SK-N-SH (cell line): ENCODE data around the gene CA6. TPM values are rescaled to one million over a fixed set of nuclear protein-coding genes. Genes with fewer than 3 reads are reported as not detected.

ENCODE experiments used
- CTCF ChIA-PET: fragments of 300-600, 350-600 bp; formaldehyde crosslinking; extraction: SDS; loops from one replicate; lab custom pipeline; 2021; lab: Yijun Ruan, JAX
- POLR2A ChIA-PET: fragments of 350-600 bp; sonication (Branson Sonifier 250); formaldehyde crosslinking; extraction: SDS; loops from one replicate; lab custom pipeline; 2020; ENCODE audit warnings: antibody characterized with exemption, inconsistent platforms; lab: Yijun Ruan, JAX
- DNase-seq: peaks from one replicate; pipeline ENCODE4 v3.0.0; 2012
- H2AFZ ChIP-seq: fragments of 200-600 bp; sonication (generic); 2 replicates; pipeline ENCODE4 v1.8.1; 2016; ENCODE audit warnings: antibody characterized with exemption, mild to moderate bottlenecking, low read depth
- H3F3A ChIP-seq: fragments of 200-600 bp; sonication (generic); replicated peaks from 2 replicates; pipeline ENCODE3; 2016; ENCODE audit warnings: antibody characterized with exemption, mild to moderate bottlenecking; ENCODE audit not compliant: insufficient read depth
- H3K27ac ChIP-seq, 2 experiments: fragments of 200-500 bp in 1 of 2; fragments of 200-600 bp in 1 of 2; sonication (Bioruptor generic) in 1 of 2; sonication (generic), shearing (Covaris generic) in 1 of 2; 2 replicates each; pipeline versions ENCODE4 v1.5.1 to v1.6.1; 2014 to 2016; ENCODE audit warnings: low read depth in 2 of 2, inconsistent platforms in 1 of 2, low read length in 1 of 2, mild to moderate bottlenecking in 1 of 2, mixed read lengths in 1 of 2
- H3K27me3 ChIP-seq: fragments of 200-600 bp; sonication (generic), shearing (Covaris generic); 2 replicates; pipeline ENCODE4 v1.6.1; 2016; ENCODE audit warnings: mixed run types; ENCODE audit not compliant: insufficient read depth
- H3K36me3 ChIP-seq, 2 experiments: fragments of 200-500 bp in 1 of 2; fragments of 200-600 bp in 1 of 2; sonication (Bioruptor generic) in 1 of 2; sonication (generic) in 1 of 2; replicated peaks in 1 of 2; 2 replicates each; pipeline versions ENCODE3 to v1.5.1; 2014 to 2016; ENCODE audit warnings: low read length in 1 of 2, mild to moderate bottlenecking in 1 of 2; ENCODE audit not compliant: insufficient read depth in 2 of 2, control insufficient read depth in 1 of 2
- H3K4me1 ChIP-seq, 2 experiments: fragments of 200-500 bp in 1 of 2; fragments of 200-600 bp in 1 of 2; sonication (Bioruptor generic) in 1 of 2; sonication (generic), shearing (Covaris generic) in 1 of 2; 2 replicates each; pipeline versions ENCODE4 v1.5.1 to v1.6.1; 2014 to 2016; ENCODE audit warnings: low read depth in 1 of 2, low read length in 1 of 2, mixed run types in 1 of 2; ENCODE audit not compliant: insufficient read depth in 2 of 2, control insufficient read depth in 1 of 2
- H3K4me2 ChIP-seq: fragments of 200-600 bp; sonication (generic), shearing (Covaris generic); 2 replicates; pipeline ENCODE4 v1.6.1; 2017; ENCODE audit warnings: mixed run types
- H3K4me3 ChIP-seq, 2 experiments: fragments of 200-500 bp in 1 of 2; fragments of 200-600 bp in 1 of 2; sonication (Bioruptor generic) in 1 of 2; sonication (generic), shearing (Covaris generic) in 1 of 2; 2 replicates each; pipeline versions ENCODE4 v1.5.1 to v1.8.1; 2014 to 2016; ENCODE audit warnings: low read depth in 2 of 2, inconsistent platforms in 1 of 2, low read length in 1 of 2, mild to moderate bottlenecking in 1 of 2, mixed read lengths in 1 of 2, moderate library complexity in 1 of 2
- H3K79me2 ChIP-seq: fragments of 200-600 bp; sonication (generic); 2 replicates; pipeline ENCODE4 v1.8.1; 2017; ENCODE audit warnings: mild to moderate bottlenecking; ENCODE audit not compliant: insufficient read depth
- H3K9ac ChIP-seq: fragments of 200-600 bp; sonication (generic); 2 replicates; pipeline ENCODE4 v1.6.1; 2017; ENCODE audit warnings: mixed run types
- H3K9me2 ChIP-seq: fragments of 200-600 bp; sonication (generic); 2 replicates; pipeline ENCODE4 v1.6.1; 2017; ENCODE audit warnings: mixed run types
- H3K9me3 ChIP-seq: fragments of 200-600 bp; sonication (generic); 2 replicates; pipeline ENCODE4 v1.6.1; 2017; ENCODE audit warnings: mixed run types, mild to moderate bottlenecking, moderate library complexity
- H4K20me1 ChIP-seq: fragments of 200-600 bp; sonication (generic); 2 replicates; pipeline ENCODE4 v1.6.1; 2017; ENCODE audit warnings: mild to moderate bottlenecking, mixed run types; ENCODE audit not compliant: insufficient read depth
- EZH2phosphoT487 ChIP-seq: fragments of 200-600 bp; sonication (generic); IDR thresholded peaks from 2 replicates; pipeline ENCODE4 v1.6.1; 2017; ENCODE audit warnings: low read depth, mixed run types, mild to moderate bottlenecking, antibody characterized with exemption, moderate library complexity, borderline replicate concordance
- GATA2 ChIP-seq: sonication (generic); formaldehyde crosslinking; IDR thresholded peaks from 2 replicates; pipeline ENCODE4 v1.5.0; 2020; ENCODE audit warnings: mild to moderate bottlenecking, missing genetic modification reagents
- JUND ChIP-seq: IDR thresholded peaks from 2 replicates; pipeline ENCODE4 v1.4.0; 2012
- NRF1 ChIP-seq: IDR thresholded peaks from 2 replicates; pipeline ENCODE4 v1.6.1; 2012; ENCODE audit warnings: low read depth, mild to moderate bottlenecking, low read length
- RCOR1 ChIP-seq: fragments of 150-350 bp; IDR thresholded peaks from 2 replicates; pipeline ENCODE4 v1.6.1; 2017; ENCODE audit warnings: antibody characterized with exemption, low read length
- RFX5 ChIP-seq: IDR thresholded peaks from 2 replicates; pipeline ENCODE4 v1.6.1; 2012; ENCODE audit warnings: mild to moderate bottlenecking, improper control_type of control experiment, low read length
- YY1 ChIP-seq: IDR thresholded peaks from 2 replicates; pipeline ENCODE4 v1.4.0; 2012; ENCODE audit warnings: low read depth, mild to moderate bottlenecking
- WGBS: methylation state at CpG from one replicate; pipeline ENCODE4 v1.1.6; 2017; ENCODE audit warnings: low lambda C conversion rate; 5-methylcytosine and 5-hydroxymethylcytosine counted together
- polyA plus RNA-seq, 3 experiments: library from polyadenylated mRNA; depleted of rRNA; stranded (reverse); fragments of >200 nt; gene quantifications; 2 replicates each; pipeline ENCODE4 v1.2.3, GENCODE V29; 2012
- TF ChIP-seq, protein P1 (sequence below): fragments of 150-350 bp; IDR thresholded peaks from 2 replicates; pipeline ENCODE4 v1.6.1; 2016; ENCODE audit warnings: mild to moderate bottlenecking, low read depth, low read length
- TF ChIP-seq, protein P2 (sequence below): IDR thresholded peaks from 2 replicates; pipeline ENCODE4; 2012
- TF ChIP-seq, protein P3 (sequence below): IDR thresholded peaks from 2 replicates; pipeline ENCODE4 v1.4.0; 2012; ENCODE audit warnings: low read depth, borderline replicate concordance
- TF ChIP-seq, protein P4 (sequence below): IDR thresholded peaks from 2 replicates; pipeline ENCODE4 v1.4.0; 2012; ENCODE audit warnings: low read depth, borderline replicate concordance

The CA6 gene
- polyA plus RNA-seq, 1 of the 3 experiments (the other 2 are of a cell fraction) = not detected

DNA sequence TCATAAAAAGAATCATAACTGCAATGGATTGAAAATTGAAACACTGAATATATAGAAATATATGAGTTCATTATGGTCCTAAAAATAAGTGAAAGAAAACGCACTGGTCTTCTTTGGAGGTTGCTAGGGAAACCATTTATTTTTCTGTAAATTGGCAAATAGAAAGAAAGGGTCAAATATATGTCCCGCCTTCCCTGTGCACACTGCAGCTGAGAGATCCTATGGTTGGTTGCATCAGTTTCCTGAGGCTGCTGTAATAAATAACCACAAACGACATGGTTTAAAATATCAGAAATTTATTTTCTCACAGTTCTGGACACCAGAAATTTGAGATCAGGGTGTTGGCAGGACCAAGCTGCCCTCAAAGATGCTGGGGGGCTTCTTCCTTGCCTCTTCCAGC lies 35.0 kb downstream of the CA6 start (continued):
- TF ChIP-seq, protein P1, sequence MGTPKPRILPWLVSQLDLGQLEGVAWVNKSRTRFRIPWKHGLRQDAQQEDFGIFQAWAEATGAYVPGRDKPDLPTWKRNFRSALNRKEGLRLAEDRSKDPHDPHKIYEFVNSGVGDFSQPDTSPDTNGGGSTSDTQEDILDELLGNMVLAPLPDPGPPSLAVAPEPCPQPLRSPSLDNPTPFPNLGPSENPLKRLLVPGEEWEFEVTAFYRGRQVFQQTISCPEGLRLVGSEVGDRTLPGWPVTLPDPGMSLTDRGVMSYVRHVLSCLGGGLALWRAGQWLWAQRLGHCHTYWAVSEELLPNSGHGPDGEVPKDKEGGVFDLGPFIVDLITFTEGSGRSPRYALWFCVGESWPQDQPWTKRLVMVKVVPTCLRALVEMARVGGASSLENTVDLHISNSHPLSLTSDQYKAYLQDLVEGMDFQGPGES = no peak
- no peak for TF ChIP-seq GATA2 (CRISPR knock-in tag)
- TF ChIP-seq NRF1 = no peak
- TF ChIP-seq YY1 = no peak
- TF ChIP-seq RFX5 = no peak

- no peaks in the 10 kb centered on the region for H3K9me3 ChIP-seq
- DNase-seq = no peak
- H3K79me2 ChIP-seq = no peaks in the 10 kb centered on the region
- H3K4me1 ChIP-seq = no peaks in the 10 kb centered on the region
- 22% methylated on average over 2 of the region's 2 CpGs for WGBS
- H2AFZ ChIP-seq = no peak overlapping the region
- H3K27ac ChIP-seq = no peak overlapping the region
- H3K9me2 ChIP-seq = no peaks in the 10 kb centered on the region
- POLR2A ChIA-PET = no interaction called here
- TF ChIP-seq, protein P2, sequence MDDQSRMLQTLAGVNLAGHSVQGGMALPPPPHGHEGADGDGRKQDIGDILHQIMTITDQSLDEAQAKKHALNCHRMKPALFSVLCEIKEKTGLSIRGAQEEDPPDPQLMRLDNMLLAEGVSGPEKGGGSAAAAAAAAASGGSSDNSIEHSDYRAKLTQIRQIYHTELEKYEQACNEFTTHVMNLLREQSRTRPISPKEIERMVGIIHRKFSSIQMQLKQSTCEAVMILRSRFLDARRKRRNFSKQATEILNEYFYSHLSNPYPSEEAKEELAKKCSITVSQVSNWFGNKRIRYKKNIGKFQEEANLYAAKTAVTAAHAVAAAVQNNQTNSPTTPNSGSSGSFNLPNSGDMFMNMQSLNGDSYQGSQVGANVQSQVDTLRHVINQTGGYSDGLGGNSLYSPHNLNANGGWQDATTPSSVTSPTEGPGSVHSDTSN = no peak
- TF ChIP-seq RCOR1 = no peak
- TF ChIP-seq JUND = no peak
- no peak for TF ChIP-seq EZH2phosphoT487
- TF ChIP-seq, protein P3, sequence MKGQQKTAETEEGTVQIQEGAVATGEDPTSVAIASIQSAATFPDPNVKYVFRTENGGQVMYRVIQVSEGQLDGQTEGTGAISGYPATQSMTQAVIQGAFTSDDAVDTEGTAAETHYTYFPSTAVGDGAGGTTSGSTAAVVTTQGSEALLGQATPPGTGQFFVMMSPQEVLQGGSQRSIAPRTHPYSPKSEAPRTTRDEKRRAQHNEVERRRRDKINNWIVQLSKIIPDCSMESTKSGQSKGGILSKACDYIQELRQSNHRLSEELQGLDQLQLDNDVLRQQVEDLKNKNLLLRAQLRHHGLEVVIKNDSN = no peak
- TF ChIP-seq GATA2 (CRISPR knock-in tag) = no peak
- TF ChIP-seq, protein P4, sequence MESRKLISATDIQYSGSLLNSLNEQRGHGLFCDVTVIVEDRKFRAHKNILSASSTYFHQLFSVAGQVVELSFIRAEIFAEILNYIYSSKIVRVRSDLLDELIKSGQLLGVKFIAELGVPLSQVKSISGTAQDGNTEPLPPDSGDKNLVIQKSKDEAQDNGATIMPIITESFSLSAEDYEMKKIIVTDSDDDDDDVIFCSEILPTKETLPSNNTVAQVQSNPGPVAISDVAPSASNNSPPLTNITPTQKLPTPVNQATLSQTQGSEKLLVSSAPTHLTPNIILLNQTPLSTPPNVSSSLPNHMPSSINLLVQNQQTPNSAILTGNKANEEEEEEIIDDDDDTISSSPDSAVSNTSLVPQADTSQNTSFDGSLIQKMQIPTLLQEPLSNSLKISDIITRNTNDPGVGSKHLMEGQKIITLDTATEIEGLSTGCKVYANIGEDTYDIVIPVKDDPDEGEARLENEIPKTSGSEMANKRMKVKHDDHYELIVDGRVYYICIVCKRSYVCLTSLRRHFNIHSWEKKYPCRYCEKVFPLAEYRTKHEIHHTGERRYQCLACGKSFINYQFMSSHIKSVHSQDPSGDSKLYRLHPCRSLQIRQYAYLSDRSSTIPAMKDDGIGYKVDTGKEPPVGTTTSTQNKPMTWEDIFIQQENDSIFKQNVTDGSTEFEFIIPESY = no peak
- TF ChIP-seq, all 33 proteins: peak for 0
- no peaks in the 10 kb centered on the region for H4K20me1 ChIP-seq
- H3K4me3 ChIP-seq = no peak overlapping the region
- CTCF ChIA-PET = interaction anchor here (0.6 kb wide), 1 partner anchor 420 kb away, joined by 3 read pairs; no protein-coding TSS in a partner anchor
- peaks cover 9% of the 10 kb centered on the region for H3F3A ChIP-seq
- no peaks in the 10 kb centered on the region for H3K36me3 ChIP-seq
- H3K27me3 ChIP-seq = no peaks in the 10 kb centered on the region
- H3K9ac ChIP-seq = no peak overlapping the region
- no peak overlapping the region for H3K4me2 ChIP-seq
Measured at GRCh38 chr1:8981169-8981568, 35.5 kb downstream of the CA6 start.
